ENCODE measurements around the gene INSL3. TPM values are rescaled to one million over a fixed set of nuclear protein-coding genes. Genes with fewer than 3 reads are reported as not detected.
A peak's percentile ranks its signal among the peaks of the same experiment; 100 is the strongest.

Gene INSL3
- total RNA-seq, 2 donors from 2014 or later, result not detected

GRCh38 chr19:17772172-17772571 is 49.1 kb downstream of the INSL3 start:
- intact Hi-C loops (cut with DNase I, micrococcal nuclease), result no loop called here
- DNase-seq, result no peak
- ATAC-seq, result no peak

- ATAC-seq, result no peak
- no peak for DNase-seq
- intact Hi-C loops (cut with DNase I, micrococcal nuclease), result no loop called here
Observed at GRCh38 chr19:17770613-17771012, 50.7 kb downstream of the INSL3 start.

- no peak for DNase-seq
- intact Hi-C loops (cut with DNase I, micrococcal nuclease), result loop anchor here in 1 of 2 donors (10.0 kb wide), 1 partner anchor 63 kb away; no protein-coding TSS in a partner anchor
- no peak for ATAC-seq
Observed at GRCh38 chr19:17767559-17767958, 53.8 kb downstream of the INSL3 start.

GRCh38 chr19:17766543-17767131 is 54.7 kb downstream of the INSL3 start:
- intact Hi-C loops (cut with DNase I, micrococcal nuclease), result loop anchor here in 1 of 2 donors (10.0 kb wide), 1 partner anchor 62 kb away; no protein-coding TSS in a partner anchor
- peak; percentile 89 for ATAC-seq
- DNase-seq, result peak; percentile 97 to 98

Other genes with a start within 250 kb of the INSL3 start
- under 1 TPM; 0.24 to 0.28 TPM for gene UNC13A, start 133.2 kb downstream of the INSL3 start, total RNA-seq
- 10 to 100 TPM; 39.9 to 43.5 TPM for gene MAP1S, start 102.0 kb downstream of the INSL3 start, total RNA-seq
- gene FCHO1, start 70.0 kb downstream of the INSL3 start, total RNA-seq, result 1 to 10 TPM; 3.0 to 3.1 TPM
- gene B3GNT3, start 26.4 kb downstream of the INSL3 start, total RNA-seq, result 100 to 1,000 TPM; 152 to 240 TPM
- 1 to 10 TPM; 2.7 to 3.7 TPM for gene JAK3, start 26.5 kb upstream of the INSL3 start, total RNA-seq
- 1,000 to 10,000 TPM; 1,406 to 1,485 TPM for gene RPL18A, start 38.4 kb upstream of the INSL3 start, total RNA-seq
- gene SLC5A5, start 50.4 kb upstream of the INSL3 start, total RNA-seq, result not detected
- gene CCDC124, start 111.5 kb upstream of the INSL3 start, total RNA-seq, result 10 to 100 TPM; 39.5 to 51.5 TPM
- gene KCNN1, start 145.6 kb upstream of the INSL3 start, total RNA-seq, result under 1 TPM in 1 of 2 donors, not detected in 1; 0.14 TPM
- gene ARRDC2, start 186.7 kb upstream of the INSL3 start, total RNA-seq, result 10 to 100 TPM; 21.0 to 27.7 TPM